CD4-positive, alpha-beta T cell treated with Interleukin-2 at 100 ng/mL for 4 hours (primary cell): ENCODE data around the gene ARID5A.
A peak's percentile ranks its signal among the peaks of the same experiment; 100 is the strongest.

Source experiments
- DNase-seq: peaks from one replicate; pipeline ENCODE4 v3.0.0-alpha.2; 2020; ENCODE audit warnings: low spot score

Gene ARID5A

GRCh38 chr2:96528006-96528699, 8.4 kb upstream of the ARID5A start:
- DNase-seq = peak; percentile 72

- DNase-seq = no peak
Observed at GRCh38 chr2:96528700-96529375, 7.7 kb upstream of the ARID5A start.

- DNase-seq = no peak
Observed at GRCh38 chr2:96529376-96530143, 7.0 kb upstream of the ARID5A start.

- DNase-seq = no peak
Observed at GRCh38 chr2:96530144-96530430, 6.5 kb upstream of the ARID5A start.

- no peak for DNase-seq
Observed at GRCh38 chr2:96530474-96531357, 5.8 kb upstream of the ARID5A start.

GRCh38 chr2:96531366-96531765, 5.2 kb upstream of the ARID5A start:
- no peak for DNase-seq

GRCh38 chr2:96531872-96532505, 4.6 kb upstream of the ARID5A start:
- DNase-seq = peak; percentile 94

- no peak for DNase-seq
Observed at GRCh38 chr2:96532641-96533291, 3.8 kb upstream of the ARID5A start.

GRCh38 chr2:96533292-96534073, 3.1 kb upstream of the ARID5A start:
- no peak for DNase-seq

- no peak for DNase-seq
Observed at GRCh38 chr2:96534141-96534540, 2.4 kb upstream of the ARID5A start.

GRCh38 chr2:96534701-96535181, 1.8 kb upstream of the ARID5A start:
- no peak for DNase-seq

- no peak for DNase-seq
Observed at GRCh38 chr2:96535331-96535730, 1.2 kb upstream of the ARID5A start.

GRCh38 chr2:96537066-96537733, 648 bp downstream of the ARID5A start:
- peak; percentile 87 for DNase-seq

GRCh38 chr2:96537734-96538486, 1.4 kb downstream of the ARID5A start:
- peak; percentile 47 for DNase-seq

- peak; percentile 90 for DNase-seq
Observed at GRCh38 chr2:96538487-96539214, 2.1 kb downstream of the ARID5A start.

GRCh38 chr2:96539215-96539920, 2.8 kb downstream of the ARID5A start:
- no peak for DNase-seq

- DNase-seq = no peak
Observed at GRCh38 chr2:96540136-96540535, 3.6 kb downstream of the ARID5A start.
